Measurements from ENCODE around the gene TBX19. TPM values are rescaled to one million over a fixed set of nuclear protein-coding genes. Genes with fewer than 3 reads are reported as not detected.

Gene TBX19
- polyA plus RNA-seq, 1 donor (not counting 4 experiments of a cell fraction or from before 2014, with no cell fraction given) = 0.93 TPM

GRCh38 chr1:168342572-168343280 is 62.0 kb downstream of the TBX19 start:
- no peaks in the 10 kb centered on the region for H4K20me1 ChIP-seq (ENCODE audit: control insufficient read depth, extremely low read depth, insufficient read depth, low read length)
- no peak overlapping the region for H3K27ac ChIP-seq (ENCODE audit: control insufficient read depth, insufficient read depth, low read length)
- peak overlapping the region; percentile 74 for H3K4me2 ChIP-seq (ENCODE audit: control insufficient read depth, extremely low read depth, insufficient read depth, low read depth, low read length)
- DNase-seq (ENCODE audit: low read depth, low spot score) (peak; percentile 68), FAIRE-seq (peak; percentile 48)
- no peaks in the 10 kb centered on the region for H3K36me3 ChIP-seq (ENCODE audit: control insufficient read depth in 2 of 2, extremely low read depth in 1 of 2, insufficient read depth in 2 of 2, low read length in 2 of 2)
- no peak for TF ChIP-seq EZH2 (IDR thresholded peaks at IDR 0.05; ENCODE audit: low read length)
- peak; percentile 69 to 87 (median 81) for TF ChIP-seq CTCF (optimal IDR thresholded peaks at IDR 0.05 in 1 of 3, IDR thresholded peaks at IDR 0.05 in 1 of 3, conservative IDR thresholded peaks at IDR 0.05 in 1 of 3; ENCODE audit: extremely low read depth in 1 of 3, insufficient read depth in 2 of 3, low read length in 3 of 3)
- dilution Hi-C loops (cut with MboI; ENCODE audit: extremely low pct_ligation_motif_present, low sequenced_read_pairs) = no loop called here
- no peaks in the 10 kb centered on the region for H3K9me3 ChIP-seq (ENCODE audit: control insufficient read depth, low read depth, low read length)
- H3K4me3 ChIP-seq (ENCODE audit: control insufficient read depth in 2 of 3, extremely low read depth in 1 of 3, insufficient read depth in 2 of 3, low read depth in 1 of 3, low read length in 3 of 3) = peak overlapping the region in 1 of 3 experiments; percentile 29
- H3K27me3 ChIP-seq (ENCODE audit: control insufficient read depth, extremely low read depth, insufficient read depth, low read length) = no peaks in the 10 kb centered on the region
- H3K4me1 ChIP-seq (ENCODE audit: control insufficient read depth, extremely low read depth, insufficient read depth, low read length) = peaks cover 4% of the 10 kb centered on the region
- no peak overlapping the region for H3K9ac ChIP-seq (ENCODE audit: control insufficient read depth, extremely low read depth, insufficient read depth, low read length)
- H3K9me1 ChIP-seq (ENCODE audit: control insufficient read depth, extremely low read depth, insufficient read depth, low read length) = no peaks in the 10 kb centered on the region
- no peaks in the 10 kb centered on the region for H3K79me2 ChIP-seq (ENCODE audit: control insufficient read depth, insufficient read depth, low read length)
- peak overlapping the region; percentile 83 for H2AFZ ChIP-seq (ENCODE audit: control insufficient read depth, low read length)

- no peaks in the 10 kb centered on the region for H3K36me3 ChIP-seq (ENCODE audit: control insufficient read depth in 2 of 2, extremely low read depth in 1 of 2, insufficient read depth in 2 of 2, low read length in 2 of 2)
- H3K4me2 ChIP-seq (ENCODE audit: control insufficient read depth, extremely low read depth, insufficient read depth, low read depth, low read length) = no peak overlapping the region
- no peak overlapping the region for H2AFZ ChIP-seq (ENCODE audit: control insufficient read depth, low read length)
- no peak overlapping the region for H3K4me3 ChIP-seq (ENCODE audit: control insufficient read depth in 2 of 3, extremely low read depth in 1 of 3, insufficient read depth in 2 of 3, low read depth in 1 of 3, low read length in 3 of 3)
- no peaks in the 10 kb centered on the region for H3K9me3 ChIP-seq (ENCODE audit: control insufficient read depth, low read depth, low read length)
- H3K79me2 ChIP-seq (ENCODE audit: control insufficient read depth, insufficient read depth, low read length) = no peaks in the 10 kb centered on the region
- FAIRE-seq = no peak
- no peak overlapping the region for H3K9ac ChIP-seq (ENCODE audit: control insufficient read depth, extremely low read depth, insufficient read depth, low read length)
- H3K27ac ChIP-seq (ENCODE audit: control insufficient read depth, insufficient read depth, low read length) = no peak overlapping the region
- peaks cover 4% of the 10 kb centered on the region for H3K4me1 ChIP-seq (ENCODE audit: control insufficient read depth, extremely low read depth, insufficient read depth, low read length)
- no peak for DNase-seq (ENCODE audit: low read depth, low spot score)
- no peaks in the 10 kb centered on the region for H3K9me1 ChIP-seq (ENCODE audit: control insufficient read depth, extremely low read depth, insufficient read depth, low read length)
- no peaks in the 10 kb centered on the region for H3K27me3 ChIP-seq (ENCODE audit: control insufficient read depth, extremely low read depth, insufficient read depth, low read length)
- TF ChIP-seq EZH2 (IDR thresholded peaks at IDR 0.05; ENCODE audit: low read length) (no peak), CTCF (optimal IDR thresholded peaks at IDR 0.05 in 1 of 3, IDR thresholded peaks at IDR 0.05 in 1 of 3, conservative IDR thresholded peaks at IDR 0.05 in 1 of 3; ENCODE audit: extremely low read depth in 1 of 3, insufficient read depth in 2 of 3, low read length in 3 of 3) (peak in 2 of 3 experiments; percentile 10 to 54)
- dilution Hi-C loops (cut with MboI; ENCODE audit: extremely low pct_ligation_motif_present, low sequenced_read_pairs) = no loop called here
- H4K20me1 ChIP-seq (ENCODE audit: control insufficient read depth, extremely low read depth, insufficient read depth, low read length) = no peaks in the 10 kb centered on the region
Observed at GRCh38 chr1:168343566-168343965, 62.9 kb downstream of the TBX19 start.

Data from keratinocyte (primary cell).